HL-60/S4 treated with retinoic acid at 250 ng/mL for 4 days and 3 days (cell line): ENCODE data around the gene ADIPOR2.
"Not testable (repeated sequence)": the region's sequence is repeated elsewhere in the genome, so short reads cannot be mapped to it uniquely, and the experiment has no call there.

ENCODE experiments used
- in situ Hi-C: fragments of 300-500 bp; cut with MboI; formaldehyde crosslinking; loops from 2 replicates; pipeline ENCODE4 v1.7.0; 2022; ENCODE audit warnings: low sequenced_read_pairs

The ADIPOR2 gene

DNA sequence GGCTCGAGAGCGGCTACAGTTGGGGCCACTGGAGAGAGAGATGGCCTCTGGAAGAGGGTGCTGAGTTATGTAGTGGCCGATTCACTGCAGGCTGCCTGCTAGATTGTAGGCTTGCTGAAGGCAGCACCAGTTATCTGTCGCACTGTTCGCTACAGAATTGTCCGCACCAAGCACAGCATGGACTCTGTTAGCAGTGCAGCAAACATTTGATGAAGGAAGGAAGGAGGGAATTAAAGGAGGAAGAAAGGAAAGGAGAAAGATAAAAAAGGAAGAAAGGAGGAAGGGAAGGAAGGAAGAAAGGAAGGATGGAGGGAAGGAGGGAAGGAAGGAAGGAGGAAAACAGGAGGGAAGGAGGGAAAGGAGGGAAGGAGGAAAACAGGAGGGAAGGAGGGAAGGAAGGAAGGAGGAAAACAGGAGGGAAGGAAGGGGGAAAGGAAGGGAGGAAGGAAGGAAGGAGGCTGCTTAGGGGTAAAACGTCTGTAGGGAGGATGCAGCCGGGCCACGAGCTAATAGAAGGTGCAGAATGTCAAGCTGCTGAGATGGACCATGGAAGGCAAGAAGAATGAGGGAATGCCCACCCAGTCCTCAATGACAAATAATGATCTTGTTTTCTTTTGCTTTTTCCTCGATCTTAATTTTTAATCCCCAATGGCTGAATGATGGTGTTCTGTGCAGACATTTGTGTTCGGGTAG, 27.3 kb upstream of the ADIPOR2 start:
- in situ Hi-C loops = no loop called here

GRCh38 chr12:1665366-1665765, 25.5 kb upstream of the ADIPOR2 start:
- in situ Hi-C loops = no loop called here

DNA sequence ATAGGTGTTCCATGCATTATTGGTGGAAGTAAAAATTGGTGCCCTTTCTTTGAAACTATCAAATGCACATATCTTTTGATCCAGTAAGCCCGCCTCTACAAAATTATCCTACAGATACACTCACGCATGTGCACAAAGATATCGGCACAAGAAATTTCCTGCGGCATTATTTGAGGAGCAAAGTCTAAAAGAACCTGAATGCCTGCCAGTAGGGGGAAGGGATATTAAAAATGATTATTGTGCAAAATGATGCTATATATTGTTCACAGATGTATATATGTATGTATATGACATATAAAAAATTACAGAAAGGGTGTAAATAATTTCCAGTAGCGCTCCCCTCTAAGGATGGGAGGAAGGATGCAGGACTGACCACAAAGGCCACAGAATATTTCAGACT, 24.7 kb upstream of the ADIPOR2 start:
- in situ Hi-C loops = no loop called here

GRCh38 chr12:1666685-1667162, 24.1 kb upstream of the ADIPOR2 start:
- in situ Hi-C loops = no loop called here

GRCh38 chr12:1668833-1669543, 21.9 kb upstream of the ADIPOR2 start:
- in situ Hi-C loops = no loop called here

- in situ Hi-C loops = no loop called here
Measured at GRCh38 chr12:1670358-1671268, 20.3 kb upstream of the ADIPOR2 start.

- in situ Hi-C loops = no loop called here
Measured at GRCh38 chr12:1676043-1676442, 14.8 kb upstream of the ADIPOR2 start.

DNA sequence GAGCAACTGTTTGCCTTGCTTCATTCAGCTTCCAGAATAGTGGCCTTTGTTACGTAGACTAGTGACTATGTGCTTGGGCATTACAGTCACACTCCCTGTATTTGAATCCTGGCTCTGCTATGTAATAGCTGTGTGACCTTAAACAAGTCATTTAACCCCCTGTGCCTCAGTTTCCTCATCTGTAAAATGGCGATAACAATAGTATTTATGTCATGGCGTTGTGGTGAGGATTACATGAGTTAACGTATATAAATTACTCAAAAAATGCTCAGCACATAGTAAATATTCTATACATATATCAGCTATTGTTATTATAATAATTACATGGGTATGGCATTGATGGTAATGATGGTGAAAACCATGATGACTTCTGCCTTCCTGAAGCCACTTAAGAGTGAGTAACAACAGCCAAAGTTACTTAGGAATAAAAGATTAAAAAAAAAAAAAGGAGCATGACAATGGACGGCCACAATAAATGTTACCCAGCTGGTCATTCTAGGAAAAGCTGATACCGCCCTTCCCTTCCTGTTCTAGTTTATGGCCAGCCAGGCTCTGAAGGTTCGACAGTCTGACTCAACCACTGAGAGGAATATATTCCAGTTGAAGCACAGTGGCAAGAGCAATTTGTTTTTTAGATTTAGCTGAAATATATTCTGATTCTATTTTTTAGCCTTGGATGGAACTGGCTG, 9.9 kb upstream of the ADIPOR2 start:
- in situ Hi-C loops = no loop called here

- in situ Hi-C loops = no loop called here
Measured at GRCh38 chr12:1681493-1681807, 9.4 kb upstream of the ADIPOR2 start.

DNA sequence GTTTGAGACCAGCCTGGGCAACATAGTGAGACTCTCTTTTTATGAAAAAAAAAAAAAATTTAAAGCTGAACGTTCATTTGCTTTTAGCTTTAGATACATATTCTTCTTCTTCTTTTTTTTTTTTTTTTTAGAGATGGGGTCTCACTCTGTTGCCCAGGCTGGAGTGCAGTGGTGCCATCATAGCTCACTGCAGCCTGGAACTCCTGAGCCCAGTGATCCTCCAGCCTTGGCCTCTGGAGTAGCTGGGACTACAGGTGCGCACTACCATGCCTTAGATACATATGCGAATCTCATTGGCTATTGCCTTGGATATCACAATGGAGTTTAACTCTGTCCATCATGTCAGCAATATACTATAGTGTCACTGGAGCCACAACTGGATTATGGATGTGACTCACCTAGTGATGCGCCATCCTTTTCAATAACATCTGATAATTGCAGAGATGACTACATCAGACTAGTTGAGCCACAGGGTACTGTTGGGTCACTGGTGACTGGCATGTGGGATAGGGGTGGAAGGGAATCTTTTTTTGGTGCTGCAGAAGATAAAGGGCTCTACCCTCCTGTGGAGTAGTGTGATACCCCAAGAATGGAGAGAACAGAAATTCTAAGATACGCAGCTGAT, 2.7 kb upstream of the ADIPOR2 start:
- in situ Hi-C loops = no loop called here

- in situ Hi-C loops = no loop called here
Measured at GRCh38 chr12:1691123-1692007, 495 bp downstream of the ADIPOR2 start.

- in situ Hi-C loops = no loop called here
Measured at GRCh38 chr12:1692226-1692625, 1.4 kb downstream of the ADIPOR2 start.

DNA sequence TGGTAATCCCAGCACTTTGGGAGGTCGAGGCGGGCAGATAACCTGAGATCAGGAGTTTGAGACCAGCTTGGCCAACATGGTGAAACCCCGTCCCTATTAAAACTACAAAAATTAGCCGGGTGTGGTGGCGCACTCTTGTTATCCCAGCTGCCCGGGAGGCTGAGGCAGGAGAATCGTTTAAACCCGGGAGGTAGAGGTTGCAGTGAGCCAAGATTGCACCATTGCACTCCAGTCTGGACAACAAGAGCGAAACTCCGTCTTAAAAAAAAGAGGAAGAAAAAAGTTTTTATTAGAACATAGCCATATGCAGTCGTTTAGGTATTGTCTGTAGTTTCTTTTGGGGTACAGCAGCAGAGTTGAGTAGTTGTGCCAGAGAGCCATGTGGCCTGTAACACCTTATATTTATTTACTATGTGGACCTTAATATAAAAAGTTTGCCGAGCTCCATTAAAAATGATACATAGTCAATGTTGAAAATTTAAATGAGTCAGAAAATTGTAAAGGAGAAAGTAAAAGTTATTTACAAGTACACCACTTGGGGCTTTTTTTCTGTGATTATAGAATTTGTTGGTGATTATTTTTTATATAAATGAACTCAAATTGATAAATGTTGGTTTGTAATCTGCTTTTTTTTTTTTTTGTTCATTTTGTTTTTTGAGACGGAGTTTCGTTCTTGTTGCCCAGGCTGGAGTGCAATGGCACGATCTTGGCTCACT, 2.2 kb downstream of the ADIPOR2 start:
- in situ Hi-C loops = no loop called here

DNA sequence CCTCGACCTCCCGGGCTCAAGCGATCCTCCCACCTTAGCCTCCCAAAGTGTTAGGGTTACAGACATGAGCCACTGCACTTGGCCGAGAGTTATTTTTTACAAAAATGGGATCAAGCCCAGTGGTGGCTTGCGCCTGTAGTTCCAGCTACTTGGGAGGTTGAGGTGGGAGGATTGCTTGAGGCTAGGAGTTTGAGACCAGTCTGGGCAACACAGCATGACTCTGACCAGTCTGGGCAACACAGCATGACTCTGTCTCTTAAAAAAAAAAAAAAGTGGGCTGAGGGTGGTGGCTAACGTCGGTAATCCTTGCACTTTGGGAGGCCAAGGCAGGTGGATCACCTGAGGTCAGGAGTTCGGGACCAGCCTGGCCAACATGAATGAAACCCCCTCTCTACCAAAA, 4.2 kb downstream of the ADIPOR2 start:
- in situ Hi-C loops = not testable (repeated sequence)

GRCh38 chr12:1695886-1696670, 5.2 kb downstream of the ADIPOR2 start:
- in situ Hi-C loops = no loop called here

DNA sequence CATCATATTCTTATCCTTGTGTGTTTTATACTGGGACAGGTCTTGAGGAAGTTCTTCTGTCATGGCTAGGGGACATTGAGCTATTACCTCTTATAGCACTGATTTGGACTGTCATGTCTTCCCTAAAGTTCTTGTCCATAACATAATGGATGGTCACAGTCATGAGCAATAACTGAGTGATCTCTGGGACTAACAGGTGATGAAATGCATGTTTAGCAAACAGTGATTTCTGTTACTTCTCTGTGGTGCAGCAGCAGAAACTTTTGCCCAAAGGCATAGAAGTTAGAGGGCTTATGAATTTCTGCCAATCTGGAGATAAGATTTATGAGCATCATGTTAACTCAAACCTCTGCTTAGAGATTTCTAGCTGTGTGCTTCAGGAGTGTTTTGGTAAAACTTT, 5.9 kb downstream of the ADIPOR2 start:
- in situ Hi-C loops = no loop called here

DNA sequence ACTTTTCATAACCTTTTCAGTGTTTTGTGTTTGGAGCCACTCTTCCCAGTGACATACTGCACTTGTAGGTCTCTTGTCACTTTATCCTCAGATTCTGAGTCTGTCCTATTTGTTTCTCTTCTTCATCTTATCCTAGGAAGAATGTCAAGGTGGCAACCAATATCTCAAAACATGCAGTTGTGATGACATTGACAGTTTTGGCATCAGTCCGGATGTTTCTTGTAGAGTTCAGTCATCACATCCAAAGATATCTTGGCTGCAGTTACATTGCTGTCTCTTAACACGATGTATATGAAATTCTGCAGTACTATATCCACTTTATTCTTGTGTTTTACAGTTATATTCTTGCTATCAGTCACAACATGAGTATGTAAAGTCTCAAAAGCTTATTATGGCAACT, 6.4 kb downstream of the ADIPOR2 start:
- in situ Hi-C loops = no loop called here

DNA sequence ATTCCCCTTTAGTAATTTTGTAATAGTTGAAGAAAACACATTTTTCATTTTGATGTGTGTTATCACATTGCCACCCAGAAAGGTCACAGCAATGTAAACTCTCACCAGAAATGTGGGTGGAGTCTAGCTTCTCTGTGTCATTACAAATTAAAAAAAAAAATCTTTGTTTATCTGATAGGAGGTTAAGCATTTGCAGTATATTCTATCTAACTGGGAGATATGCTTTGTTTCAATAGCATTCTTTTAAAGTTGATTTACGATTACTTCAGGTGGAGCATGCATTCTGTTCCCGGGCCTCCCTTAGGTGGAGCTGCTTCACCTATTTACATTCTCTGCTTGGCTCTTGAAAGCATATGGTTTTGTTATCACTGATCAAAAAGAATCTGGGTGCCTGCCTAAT, 7.8 kb downstream of the ADIPOR2 start:
- in situ Hi-C loops = no loop called here
